HK-2 (cell line): ENCODE data around the gene HS3ST5.
A peak's percentile ranks its signal among the peaks of the same experiment; 100 is the strongest.

Experiments used
- DNase-seq: peaks from one replicate; pipeline ENCODE4 v3.0.0-alpha.2; 2018; ENCODE audit not compliant: unreplicated experiment

The HS3ST5 gene, protein sequence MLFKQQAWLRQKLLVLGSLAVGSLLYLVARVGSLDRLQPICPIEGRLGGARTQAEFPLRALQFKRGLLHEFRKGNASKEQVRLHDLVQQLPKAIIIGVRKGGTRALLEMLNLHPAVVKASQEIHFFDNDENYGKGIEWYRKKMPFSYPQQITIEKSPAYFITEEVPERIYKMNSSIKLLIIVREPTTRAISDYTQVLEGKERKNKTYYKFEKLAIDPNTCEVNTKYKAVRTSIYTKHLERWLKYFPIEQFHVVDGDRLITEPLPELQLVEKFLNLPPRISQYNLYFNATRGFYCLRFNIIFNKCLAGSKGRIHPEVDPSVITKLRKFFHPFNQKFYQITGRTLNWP

DNA sequence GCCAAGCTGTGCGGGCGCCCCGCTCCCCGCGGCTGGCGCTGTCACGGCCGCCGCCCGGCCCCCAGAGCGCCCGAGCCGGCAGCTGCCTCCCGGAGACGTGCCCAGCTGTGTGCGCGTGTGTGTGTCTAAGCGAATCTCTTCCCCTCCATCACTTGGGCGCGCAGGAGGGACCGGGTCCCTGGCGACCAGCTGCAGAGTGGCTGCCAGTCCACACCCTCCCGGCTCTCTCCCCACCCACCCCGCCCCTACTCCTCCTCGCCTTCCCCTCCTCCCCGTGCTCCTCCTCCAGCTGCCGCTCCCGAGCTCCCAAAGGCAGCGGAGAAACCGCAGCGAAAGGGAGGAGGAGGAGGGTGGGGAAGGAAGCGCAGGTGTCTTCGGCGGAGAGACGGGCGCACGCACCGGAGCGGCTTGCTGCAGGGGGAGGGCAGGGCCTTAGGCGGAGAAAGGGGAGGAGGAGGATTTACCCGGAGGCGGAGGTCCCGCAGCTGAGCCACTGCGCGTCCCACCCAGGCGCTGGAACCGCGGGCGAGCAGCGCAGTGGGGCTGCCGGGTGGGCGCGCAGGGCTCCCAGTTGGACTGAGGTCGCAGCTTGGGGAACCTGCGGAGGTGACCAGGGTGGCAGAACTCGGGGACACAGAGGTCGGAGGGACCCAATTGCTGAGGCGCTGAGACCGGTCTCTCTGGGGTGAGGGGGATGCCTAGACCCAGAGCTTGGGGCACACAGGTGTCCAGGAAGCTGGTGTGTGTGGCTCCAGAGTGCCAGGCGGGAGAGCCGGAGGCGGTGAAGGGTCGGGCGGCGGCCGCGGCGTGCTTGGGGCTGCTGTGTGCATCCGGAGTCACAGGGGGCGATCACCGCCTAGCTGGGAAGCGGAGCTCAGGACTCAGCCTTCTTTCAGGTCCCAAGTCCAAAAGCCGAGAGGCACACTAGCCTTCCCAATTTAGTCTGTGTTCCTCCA, at the start of gene HS3ST5:
TSS of gene HS3ST5 (minus strand) at position 198 of the 956 bp plus-strand sequence. CDS start 280,178 bp downstream, outside the sequence.
- peak; percentile 60 for DNase-seq

- DNase-seq, result no peak
Measured at GRCh38 chr6:114390176-114390575, 47.4 kb upstream of the HS3ST5 start.

DNA sequence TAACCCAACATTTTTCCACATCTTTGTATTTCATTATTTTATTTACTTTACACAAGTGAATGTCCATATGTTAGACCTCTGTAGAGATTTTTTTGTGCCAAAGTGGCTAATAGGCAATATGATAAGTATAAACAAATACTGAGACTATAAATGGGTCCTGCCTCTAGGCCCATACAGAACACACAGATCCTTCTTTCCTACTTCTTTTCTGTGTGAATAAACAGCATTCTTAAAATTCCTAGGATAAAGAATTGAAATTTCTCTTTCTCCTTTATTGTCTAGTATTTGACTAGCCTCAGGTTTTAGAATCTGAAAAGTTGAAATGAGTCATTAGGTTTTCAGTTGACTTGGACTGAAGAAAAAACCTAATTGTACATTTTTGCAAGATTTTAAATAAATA, 46.3 kb upstream of the HS3ST5 start:
- DNase-seq, result no peak

- no peak for DNase-seq
Measured at GRCh38 chr6:114382406-114382805, 39.6 kb upstream of the HS3ST5 start.

DNA sequence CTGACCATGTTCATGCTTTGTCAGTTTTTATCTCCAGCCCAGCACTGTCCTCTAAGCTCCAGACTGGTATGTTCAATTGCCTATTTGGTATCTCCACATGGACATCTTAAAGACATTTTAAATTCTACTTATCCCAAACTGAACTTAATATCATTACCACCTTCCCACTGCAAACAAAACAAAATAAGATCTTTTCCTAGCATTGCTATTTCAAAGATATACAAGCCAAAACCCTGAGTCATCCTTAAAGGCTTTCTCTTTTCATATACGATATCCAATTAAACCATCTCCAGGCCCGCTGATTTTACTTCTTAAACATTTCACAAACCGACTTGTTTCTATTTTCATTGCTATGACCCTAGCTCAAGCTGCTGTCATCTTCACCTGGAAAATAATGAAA, 35.1 kb upstream of the HS3ST5 start:
- DNase-seq, result no peak

DNA sequence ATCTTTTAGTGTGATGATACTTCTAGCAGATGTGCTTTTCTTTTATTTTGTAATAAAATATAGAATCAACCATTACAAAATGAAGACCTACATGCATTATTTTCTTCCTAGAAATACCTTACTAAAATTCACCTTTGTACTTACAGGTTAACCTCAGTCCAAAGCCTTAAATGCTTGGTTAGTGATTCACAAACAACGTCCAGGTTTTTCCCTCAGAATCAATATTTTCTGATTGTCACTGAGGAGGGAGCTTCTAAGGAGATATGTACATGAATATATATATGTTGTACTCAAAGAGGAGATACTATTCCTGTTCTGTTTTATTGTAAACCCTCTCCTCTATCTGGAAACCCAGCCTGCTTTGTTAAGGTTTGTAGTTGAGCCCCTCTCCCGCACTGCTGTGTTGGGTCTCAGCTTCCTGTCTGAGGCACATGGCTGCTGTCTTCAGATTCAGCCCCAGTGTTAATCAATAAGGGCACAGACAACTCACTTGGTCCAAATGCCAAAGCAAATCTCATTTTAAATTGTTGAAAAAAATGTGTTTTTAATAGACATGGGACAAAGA, 33.9 kb upstream of the HS3ST5 start:
- DNase-seq, result no peak

GRCh38 chr6:114375541-114376192, 32.8 kb upstream of the HS3ST5 start:
- no peak for DNase-seq

GRCh38 chr6:114367315-114367961, 24.6 kb upstream of the HS3ST5 start:
- no peak for DNase-seq

- no peak for DNase-seq
Measured at GRCh38 chr6:114366899-114367298, 24.1 kb upstream of the HS3ST5 start.

DNA sequence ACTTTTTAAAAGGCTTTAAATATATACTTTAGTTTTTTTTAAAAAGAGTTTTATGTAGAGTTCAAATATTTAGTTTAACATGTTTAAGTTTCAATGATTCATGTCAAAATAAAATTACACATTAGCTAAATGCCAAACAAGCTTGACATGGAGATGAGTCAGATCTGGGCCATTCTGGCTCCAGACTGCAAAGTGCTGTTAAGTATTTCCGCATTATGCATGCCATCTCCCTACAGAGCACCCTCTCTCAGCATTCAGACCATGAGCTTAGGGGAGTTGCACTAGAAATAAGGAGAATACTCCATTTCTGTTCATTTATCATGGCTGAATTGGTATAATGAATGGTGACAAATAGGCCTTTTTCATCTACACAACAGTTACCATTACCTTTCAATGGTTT, 21.5 kb upstream of the HS3ST5 start:
- DNase-seq, result peak; percentile 6

- DNase-seq, result no peak
Measured at GRCh38 chr6:114362957-114363356, 20.1 kb upstream of the HS3ST5 start.

GRCh38 chr6:114362396-114362795, 19.6 kb upstream of the HS3ST5 start:
- no peak for DNase-seq

DNA sequence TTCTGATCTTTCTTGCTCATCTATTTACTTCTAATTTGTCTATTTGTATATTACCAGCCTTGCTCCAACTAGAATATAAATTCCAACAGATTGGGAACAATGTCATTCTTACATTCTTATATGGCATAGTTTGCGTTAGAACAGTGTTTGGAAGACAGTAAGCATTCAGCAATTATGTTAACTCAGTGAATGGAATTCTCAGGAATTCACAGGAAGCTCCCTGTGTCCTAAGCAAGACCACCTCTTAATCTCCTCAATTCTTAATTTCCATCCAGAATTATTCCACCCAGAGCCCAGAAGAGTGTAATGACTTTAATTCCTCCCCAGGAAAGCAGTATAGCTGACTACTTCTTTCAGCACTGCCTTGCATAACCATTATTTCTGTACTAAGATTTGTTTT, 18.2 kb upstream of the HS3ST5 start:
- DNase-seq, result no peak

- DNase-seq, result no peak
Measured at GRCh38 chr6:114355300-114355699, 12.5 kb upstream of the HS3ST5 start.

DNA sequence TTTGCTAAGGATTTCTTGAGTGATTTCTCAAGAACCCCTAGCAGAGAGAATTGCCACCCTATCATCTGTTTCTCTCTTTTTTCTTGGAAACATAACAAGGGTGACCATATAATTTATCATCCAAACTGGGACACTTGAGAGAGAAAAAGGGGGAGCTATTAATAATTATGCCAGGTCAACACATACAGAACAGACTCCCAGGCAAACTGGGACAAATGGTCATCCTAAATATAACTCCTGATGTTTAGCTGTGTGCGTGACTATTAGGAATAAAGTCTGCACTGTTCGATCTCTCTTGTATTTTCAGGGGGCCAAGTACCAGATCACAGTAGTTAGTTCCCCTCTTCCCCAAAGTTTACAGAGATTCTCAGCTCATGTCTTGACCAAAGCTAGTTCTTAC, 11.7 kb upstream of the HS3ST5 start:
- no peak for DNase-seq

GRCh38 chr6:114346451-114346850, 3.6 kb upstream of the HS3ST5 start:
- DNase-seq, result no peak

- no peak for DNase-seq
Measured at GRCh38 chr6:114344971-114345275, 2.1 kb upstream of the HS3ST5 start.

DNA sequence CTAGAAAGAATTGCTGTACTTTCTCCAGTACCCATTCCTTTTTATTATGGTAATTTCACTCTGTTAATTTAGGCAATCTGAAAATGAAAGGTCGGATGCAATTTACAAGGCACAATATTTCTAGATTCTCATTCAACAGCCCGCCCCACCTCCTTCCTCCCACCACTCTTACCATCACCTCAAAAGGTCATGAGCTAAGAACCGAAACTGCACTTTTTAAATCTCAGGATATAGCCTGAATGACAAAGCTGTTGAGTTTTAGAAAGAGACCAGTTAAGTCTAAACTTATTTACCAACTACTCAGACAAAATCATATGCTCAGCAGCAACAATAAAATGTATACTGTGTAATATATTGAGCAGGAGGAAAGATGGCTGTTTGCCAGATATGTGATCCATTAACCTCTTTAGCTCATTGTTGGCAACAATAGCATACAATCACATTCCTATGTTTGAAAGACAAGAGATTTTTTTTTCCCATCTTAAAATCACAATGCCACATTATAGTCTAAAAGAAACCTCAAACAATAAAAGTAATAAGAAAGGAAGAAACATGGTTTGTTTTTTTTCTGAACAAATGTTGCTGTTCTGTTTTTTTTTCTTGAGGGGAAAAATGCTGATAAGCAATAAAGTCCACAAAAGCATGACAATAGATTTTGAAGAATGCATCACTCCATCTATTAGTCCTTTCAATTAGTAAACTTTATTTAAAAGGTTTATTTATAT, 1.6 kb upstream of the HS3ST5 start:
- no peak for DNase-seq

DNA sequence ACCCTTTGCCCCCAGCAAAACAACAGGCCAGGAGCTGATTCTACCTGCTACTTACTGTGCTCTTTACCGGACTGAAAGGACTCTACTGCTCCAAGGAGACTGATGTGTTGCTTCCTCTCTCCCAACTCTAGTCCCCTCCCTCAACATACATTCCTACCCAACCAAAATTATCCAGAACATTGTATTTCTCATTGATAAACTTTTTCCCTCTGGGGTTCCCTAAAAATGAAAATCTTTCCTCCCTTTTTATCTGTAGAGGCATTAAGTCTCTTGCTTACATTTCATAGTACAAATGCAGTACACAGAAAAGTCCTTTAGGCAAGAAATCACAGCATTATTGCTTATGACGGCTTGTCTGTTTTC, 940 bp upstream of the HS3ST5 start:
- DNase-seq, result no peak

DNA sequence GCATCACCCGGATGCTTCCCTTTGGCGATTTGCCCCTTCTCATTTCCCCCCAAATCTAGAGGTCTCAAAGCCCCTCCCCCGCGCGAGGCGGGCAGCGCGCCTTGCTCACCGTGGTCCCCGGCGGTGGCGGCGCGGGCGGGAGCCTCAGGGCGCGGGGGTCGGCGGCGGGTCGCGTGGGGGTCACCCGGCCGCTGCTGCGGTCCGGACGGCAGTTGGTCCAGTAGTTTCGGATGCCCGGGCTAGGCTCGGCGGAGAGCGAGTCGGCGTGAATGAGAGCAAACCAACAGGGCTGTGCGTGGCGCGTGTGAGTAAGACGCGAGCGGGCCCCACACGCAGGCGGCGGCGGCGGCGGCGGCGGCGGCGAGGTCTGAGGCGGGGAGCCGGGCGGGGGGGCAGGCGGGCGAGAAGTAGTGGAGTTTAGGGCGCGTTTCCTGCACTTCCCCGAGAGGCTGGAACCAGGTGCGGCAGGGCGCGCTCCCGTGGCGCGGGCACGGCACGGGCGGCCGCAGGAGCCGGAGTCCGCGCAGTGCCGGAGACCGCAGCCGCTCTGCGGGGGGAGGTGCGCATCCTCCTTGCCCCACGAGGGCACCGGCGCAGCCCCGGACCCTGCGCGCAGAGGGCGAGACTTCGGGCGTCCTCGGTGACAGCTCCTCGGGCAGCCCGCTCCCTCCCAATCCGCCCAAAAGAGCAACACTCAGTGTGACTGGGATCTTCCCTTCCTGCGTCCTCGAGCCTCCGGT, 567 bp downstream of the HS3ST5 start:
- no peak for DNase-seq
